OCI-LY7 (cell line): ENCODE measurements around the gene ZBTB7A. TPM values are rescaled to one million over a fixed set of nuclear protein-coding genes. Genes with fewer than 3 reads are reported as not detected.

Experiments
- BruUV-seq: library from RNA; stranded (reverse); fragments of 400-500 nt; replicated peaks from 2 replicates; lab custom pipeline; 2021; lab: Mats Ljungman, UMichigan
- CTCF ChIA-PET: fragments of 300-600 bp; sonication (Branson Sonifier 250); formaldehyde crosslinking; loops from one replicate; lab custom pipeline; 2022; ENCODE audit warnings: antibody characterized with exemption; ENCODE audit not compliant: unreplicated experiment; lab: Charles Lee
- POLR2A ChIA-PET: fragments of 300-600 bp; sonication (Branson Sonifier 250); formaldehyde crosslinking; loops from one replicate; lab custom pipeline; 2022; ENCODE audit warnings: antibody characterized with exemption; lab: Charles Lee
- DNase-seq: peaks from one replicate; pipeline ENCODE4 v3.0.0-alpha.2; 2015; ENCODE audit warnings: low spot score
- H2AFZ ChIP-seq: fragments of 200-600 bp; sonication (generic), shearing (Covaris generic); 2 replicates; pipeline ENCODE4 v1.6.1; 2014; ENCODE audit warnings: mild to moderate bottlenecking, antibody characterized with exemption, low read length, moderate library complexity
- H3K27ac ChIP-seq: fragments of 200-600 bp; sonication (generic); 2 replicates; pipeline ENCODE4 v1.5.1; 2014; ENCODE audit warnings: mixed run types, low read depth, mild to moderate bottlenecking, moderate library complexity, low read length, inconsistent platforms; ENCODE audit not compliant: poor library complexity, severe bottlenecking
- H3K36me3 ChIP-seq: fragments of 200-600 bp; sonication (generic); 2 replicates; pipeline ENCODE4 v1.6.1; 2014; ENCODE audit warnings: mild to moderate bottlenecking, antibody characterized with exemption, low read length, moderate library complexity, mixed read lengths; ENCODE audit not compliant: insufficient read depth
- H3K4me1 ChIP-seq: fragments of 200-600 bp; sonication (generic); 2 replicates; pipeline ENCODE4 v1.5.1; 2014; ENCODE audit warnings: mild to moderate bottlenecking, low read length; ENCODE audit not compliant: insufficient read depth, poor library complexity, severe bottlenecking
- H3K4me2 ChIP-seq: fragments of 200-600 bp; sonication (generic); 2 replicates; pipeline ENCODE4 v1.6.1; 2014; ENCODE audit warnings: mild to moderate bottlenecking, low read length
- H3K4me3 ChIP-seq: fragments of 200-600 bp; sonication (generic); 2 replicates; pipeline ENCODE4 v1.5.1; 2014; ENCODE audit warnings: mild to moderate bottlenecking, low read depth, low read length; ENCODE audit not compliant: poor library complexity, severe bottlenecking
- H3K79me2 ChIP-seq: fragments of 200-600 bp; sonication (generic); 2 replicates; pipeline ENCODE4 v1.6.1; 2016; ENCODE audit warnings: low read depth, mild to moderate bottlenecking, low read length, moderate library complexity, mixed read lengths; ENCODE audit not compliant: insufficient read depth
- H3K9me2 ChIP-seq: fragments of 200-600 bp; sonication (generic); 2 replicates; pipeline ENCODE4 v1.6.1; 2016; ENCODE audit warnings: mild to moderate bottlenecking, low read length, mixed read lengths; ENCODE audit not compliant: insufficient read depth
- H3K9me3 ChIP-seq: fragments of 200-600 bp; sonication (generic); 2 replicates; pipeline ENCODE4 v1.6.1; 2014; ENCODE audit warnings: mild to moderate bottlenecking, mixed run types, low read length, mixed read lengths
- H4K20me1 ChIP-seq: fragments of 200-600 bp; sonication (generic); 2 replicates; pipeline ENCODE4 v1.6.1; 2014; ENCODE audit warnings: mild to moderate bottlenecking, antibody characterized with exemption, low read length, moderate library complexity, mixed read lengths; ENCODE audit not compliant: insufficient read depth
- EZH2phosphoT487 ChIP-seq: fragments of 200-600 bp; sonication (generic); IDR thresholded peaks from 2 replicates; pipeline ENCODE4 v1.6.1; 2018; ENCODE audit warnings: low read depth, borderline replicate concordance, mild to moderate bottlenecking, mixed run types, antibody characterized with exemption, low read length, moderate library complexity, mixed read lengths
- intact Hi-C: fragments of 100-400 bp; cut with micrococcal nuclease; formaldehyde crosslinking; loops from one replicate; pipeline ENCODE4 v1.10.0; 2022; ENCODE audit not compliant: unreplicated experiment
- total RNA-seq, 2 experiments: library from RNA; depleted of rRNA in 1 of 2; stranded (reverse); fragments of >200 nt in 1 of 2; shearing (Covaris generic) in 1 of 2; gene quantifications; 2 replicates each; pipeline ENCODE4 v1.2.3, GENCODE V29; 2014 to 2022
- TF ChIP-seq, protein P1 (sequence below): fragments of 200-600 bp; sonication (generic); conservative IDR thresholded peaks from 2 replicates; pipeline ENCODE4 v1.5.1; 2014; ENCODE audit warnings: mild to moderate bottlenecking, antibody characterized with exemption, low read length, moderate library complexity, mixed read lengths

ZBTB7A gene
- total RNA-seq, 2 experiments from 2014 or later = 17.2 to 29.3 TPM

DNA sequence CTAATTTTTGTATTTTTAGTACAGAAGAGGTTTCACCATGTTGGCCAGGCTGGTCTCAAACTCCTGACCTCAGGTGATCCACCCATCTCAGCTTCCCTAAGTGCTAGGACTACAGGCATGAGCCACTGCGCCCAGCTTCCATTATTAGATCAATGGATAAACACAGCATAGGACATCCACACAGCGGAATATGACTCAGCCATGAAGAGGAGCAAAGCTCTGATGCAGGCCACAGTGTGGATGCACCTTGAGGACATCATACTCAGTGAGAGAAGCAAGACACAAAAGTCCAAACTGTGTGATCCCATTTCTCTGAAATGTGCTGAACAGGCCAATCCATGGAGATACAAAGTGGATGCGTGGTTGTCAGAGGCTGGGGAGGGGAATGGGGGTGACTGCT is 4.9 kb upstream of the ZBTB7A start:
- H3K79me2 ChIP-seq = no peaks in the 10 kb centered on the region
- no peak overlapping the region for H2AFZ ChIP-seq
- DNase-seq = no peak
- BruUV-seq = no TSS peak
- no peak overlapping the region for H3K4me2 ChIP-seq
- no peaks in the 10 kb centered on the region for H4K20me1 ChIP-seq
- peaks cover 20% of the 10 kb centered on the region for H3K4me1 ChIP-seq
- TF ChIP-seq, protein P1, sequence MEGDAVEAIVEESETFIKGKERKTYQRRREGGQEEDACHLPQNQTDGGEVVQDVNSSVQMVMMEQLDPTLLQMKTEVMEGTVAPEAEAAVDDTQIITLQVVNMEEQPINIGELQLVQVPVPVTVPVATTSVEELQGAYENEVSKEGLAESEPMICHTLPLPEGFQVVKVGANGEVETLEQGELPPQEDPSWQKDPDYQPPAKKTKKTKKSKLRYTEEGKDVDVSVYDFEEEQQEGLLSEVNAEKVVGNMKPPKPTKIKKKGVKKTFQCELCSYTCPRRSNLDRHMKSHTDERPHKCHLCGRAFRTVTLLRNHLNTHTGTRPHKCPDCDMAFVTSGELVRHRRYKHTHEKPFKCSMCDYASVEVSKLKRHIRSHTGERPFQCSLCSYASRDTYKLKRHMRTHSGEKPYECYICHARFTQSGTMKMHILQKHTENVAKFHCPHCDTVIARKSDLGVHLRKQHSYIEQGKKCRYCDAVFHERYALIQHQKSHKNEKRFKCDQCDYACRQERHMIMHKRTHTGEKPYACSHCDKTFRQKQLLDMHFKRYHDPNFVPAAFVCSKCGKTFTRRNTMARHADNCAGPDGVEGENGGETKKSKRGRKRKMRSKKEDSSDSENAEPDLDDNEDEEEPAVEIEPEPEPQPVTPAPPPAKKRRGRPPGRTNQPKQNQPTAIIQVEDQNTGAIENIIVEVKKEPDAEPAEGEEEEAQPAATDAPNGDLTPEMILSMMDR = no peak
- no peak for TF ChIP-seq EZH2phosphoT487
- H3K36me3 ChIP-seq = no peaks in the 10 kb centered on the region
- no peaks in the 10 kb centered on the region for H3K9me2 ChIP-seq
- H3K4me3 ChIP-seq = no peak overlapping the region
- H3K9me3 ChIP-seq = no peaks in the 10 kb centered on the region
- H3K27ac ChIP-seq = no peak overlapping the region
- intact Hi-C loops = no loop called here
- CTCF ChIA-PET = no interaction called here
- POLR2A ChIA-PET = no interaction called here

DNA sequence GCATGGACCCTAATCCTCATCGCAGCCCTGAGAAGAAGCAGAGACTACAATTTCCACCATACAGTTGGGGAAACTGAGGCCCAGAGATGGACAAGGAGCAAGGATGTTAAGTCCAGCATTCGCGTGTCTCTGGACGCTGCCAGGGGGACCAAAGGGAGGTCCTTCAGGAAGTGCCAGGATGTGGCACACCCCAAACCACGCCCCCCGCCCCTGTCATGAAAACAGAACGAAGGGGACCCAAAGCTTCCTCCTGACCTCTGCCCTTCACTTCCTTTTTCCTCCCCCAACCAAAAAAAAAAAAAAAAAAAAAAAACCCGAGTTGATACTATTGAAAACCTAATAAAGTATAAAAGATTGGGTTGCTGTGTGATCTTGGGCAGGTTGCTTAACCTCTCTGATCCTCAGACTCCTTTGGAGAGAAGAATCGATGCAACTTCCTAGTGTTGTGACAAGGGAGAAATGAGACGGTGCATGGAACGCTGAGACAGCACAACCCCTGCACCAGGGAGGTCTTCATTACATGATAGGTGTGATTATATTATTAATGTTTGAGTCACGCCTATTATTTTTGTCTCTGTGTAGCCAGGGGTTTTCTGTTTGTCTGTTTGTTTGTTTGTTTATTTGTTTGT is 2.7 kb upstream of the ZBTB7A start:
- ChIA-PET CTCF (no interaction called here), POLR2A (no interaction called here)
- peak; percentile 38 for DNase-seq
- Histone ChIP-seq H3K36me3 (peaks cover 4% of the 10 kb centered on the region), H3K4me2 (peak overlapping the region; percentile 45), H2AFZ (no peak overlapping the region), H3K4me1 (peaks cover 20% of the 10 kb centered on the region), H3K4me3 (no peak overlapping the region), H3K27ac (no peak overlapping the region), H3K79me2 (peaks cover 7% of the 10 kb centered on the region), H3K9me3 (no peaks in the 10 kb centered on the region), H4K20me1 (peaks cover 4% of the 10 kb centered on the region; the same call in 1 of the 2 replicates), H3K9me2 (no peaks in the 10 kb centered on the region)
- intact Hi-C loops = loop anchor here (5.0 kb wide), 1 partner anchor 68 kb away; no protein-coding TSS in a partner anchor
- no peak for TF ChIP-seq EZH2phosphoT487
- TF ChIP-seq, protein P1 = no peak
- BruUV-seq = no TSS peak
